DOHH2 (cell line): ENCODE data around the gene KRT82.

ENCODE experiments used
- H3F3A ChIP-seq: fragments of 200-600 bp; sonication (generic), shearing (Covaris generic); 2 replicates; pipeline ENCODE4 v1.6.0; 2016; ENCODE audit warnings: antibody characterized with exemption, mild to moderate bottlenecking; ENCODE audit not compliant: control insufficient read depth, insufficient read depth
- H3K27ac ChIP-seq: fragments of 200-600 bp; sonication (generic); 2 replicates; pipeline ENCODE4 v1.5.1; 2014; ENCODE audit warnings: low read depth, mild to moderate bottlenecking, low read length, moderate library complexity
- H3K27me3 ChIP-seq: fragments of 200-600 bp; sonication (generic); 2 replicates; pipeline ENCODE4 v1.6.1; 2014; ENCODE audit warnings: mild to moderate bottlenecking, low read length, mixed read lengths; ENCODE audit not compliant: control insufficient read depth
- H3K36me3 ChIP-seq: fragments of 200-600 bp; sonication (generic); 2 replicates; pipeline ENCODE4 v1.6.1; 2014; ENCODE audit warnings: mild to moderate bottlenecking, low read length, moderate library complexity, mixed read lengths; ENCODE audit not compliant: control insufficient read depth
- H3K4me1 ChIP-seq: fragments of 200-600 bp; sonication (generic); 2 replicates; pipeline ENCODE4 v1.6.1; 2014; ENCODE audit warnings: mild to moderate bottlenecking, low read length, mixed read lengths; ENCODE audit not compliant: control insufficient read depth
- H3K4me2 ChIP-seq: fragments of 200-600 bp; sonication (generic); 2 replicates; pipeline ENCODE4 v1.6.0; 2014; ENCODE audit warnings: mild to moderate bottlenecking, low read length, moderate library complexity
- H3K4me3 ChIP-seq: fragments of 200-600 bp; sonication (generic); 2 replicates; pipeline ENCODE4 v1.5.1; 2014; ENCODE audit warnings: mild to moderate bottlenecking, low read length, mixed read lengths
- H3K79me2 ChIP-seq: fragments of 200-600 bp; sonication (generic); 2 replicates; pipeline ENCODE4 v1.6.1; 2014; ENCODE audit warnings: mild to moderate bottlenecking, low read length, mixed read lengths; ENCODE audit not compliant: control insufficient read depth
- H3K9me2 ChIP-seq: fragments of 200-600 bp; sonication (generic); replicated peaks from 2 replicates; pipeline ENCODE4 v1.6.1; 2014; ENCODE audit warnings: mild to moderate bottlenecking, low read length, mixed read lengths; ENCODE audit not compliant: control insufficient read depth
- H3K9me3 ChIP-seq: fragments of 200-600 bp; sonication (generic); 2 replicates; pipeline ENCODE4 v1.6.1; 2014; ENCODE audit warnings: antibody characterized with exemption, low read length, mixed read lengths; ENCODE audit not compliant: control insufficient read depth, insufficient read depth
- H4K20me1 ChIP-seq: fragments of 200-600 bp; sonication (generic); 2 replicates; pipeline ENCODE4 v1.6.0; 2014; ENCODE audit warnings: low read depth, mild to moderate bottlenecking, antibody characterized with exemption, low read length, moderate library complexity; ENCODE audit not compliant: control insufficient read depth, insufficient read depth
- CTCF ChIP-seq: fragments of 200-600 bp; sonication (generic); IDR thresholded peaks from one replicate; pipeline ENCODE4 v1.5.1; 2014; ENCODE audit warnings: antibody characterized with exemption, mild to moderate bottlenecking, low read depth, low read length; ENCODE audit not compliant: poor library complexity, severe bottlenecking
- EZH2phosphoT487 ChIP-seq: fragments of 200-600 bp; sonication (generic); IDR thresholded peaks from 2 replicates; pipeline ENCODE4 v1.6.1; 2017; ENCODE audit warnings: borderline replicate concordance, mild to moderate bottlenecking, antibody characterized with exemption, low read length, moderate library complexity, mixed read lengths

Gene KRT82

GRCh38 chr12:52417740-52418139, 11.6 kb upstream of the KRT82 start:
- no peak overlapping the region for H3K27ac ChIP-seq
- H3K4me1 ChIP-seq: no peaks in the 10 kb centered on the region
- no peaks in the 10 kb centered on the region for H3K79me2 ChIP-seq
- no peaks in the 10 kb centered on the region for H3K9me2 ChIP-seq
- H3K9me3 ChIP-seq: no peaks in the 10 kb centered on the region
- H3F3A ChIP-seq: no peaks in the 10 kb centered on the region
- no peak overlapping the region for H3K4me2 ChIP-seq
- no peaks in the 10 kb centered on the region for H4K20me1 ChIP-seq
- TF ChIP-seq CTCF: no peak
- TF ChIP-seq EZH2phosphoT487: no peak
- H3K36me3 ChIP-seq: no peaks in the 10 kb centered on the region
- no peak overlapping the region for H3K4me3 ChIP-seq
- H3K27me3 ChIP-seq: 0 out of 2 replicates have a peak, but pooled peaks cover 6% of the 10 kb centered on the region

- Histone ChIP-seq H3K4me3 (no peak overlapping the region), H3K27me3 (0 out of 2 replicates have a peak, but pooled peaks cover 4% of the 10 kb centered on the region), H3F3A (no peaks in the 10 kb centered on the region), H3K4me2 (no peak overlapping the region), H3K79me2 (no peaks in the 10 kb centered on the region), H3K36me3 (no peaks in the 10 kb centered on the region), H4K20me1 (no peaks in the 10 kb centered on the region), H3K4me1 (no peaks in the 10 kb centered on the region), H3K27ac (no peak overlapping the region), H3K9me2 (no peaks in the 10 kb centered on the region), H3K9me3 (no peaks in the 10 kb centered on the region)
- TF ChIP-seq CTCF (no peak), EZH2phosphoT487 (no peak)
Measured at GRCh38 chr12:52416795-52417194, 10.7 kb upstream of the KRT82 start.

GRCh38 chr12:52415870-52416750, 10.0 kb upstream of the KRT82 start:
- Histone ChIP-seq H3K27ac (no peak overlapping the region), H3K4me1 (no peaks in the 10 kb centered on the region)

More at GRCh38 chr12:52415870-52416750, 10.0 kb upstream of the KRT82 start:
- Histone ChIP-seq H3K27me3 (0 out of 2 replicates have a peak, but pooled peaks cover 4% of the 10 kb centered on the region), H4K20me1 (no peaks in the 10 kb centered on the region), H3K9me3 (no peaks in the 10 kb centered on the region), H3K9me2 (no peaks in the 10 kb centered on the region), H3K79me2 (no peaks in the 10 kb centered on the region), H3K4me3 (no peak overlapping the region), H3F3A (no peaks in the 10 kb centered on the region), H3K36me3 (no peaks in the 10 kb centered on the region), H3K4me2 (no peak overlapping the region)
- TF ChIP-seq CTCF (no peak), EZH2phosphoT487 (no peak)
